ENCODE measurements around the gene CNNM1. TPM values are rescaled to one million over a fixed set of nuclear protein-coding genes. Genes with fewer than 3 reads are reported as not detected.

Gene CNNM1
- total RNA-seq, 4 donors from 2014 or later: 0.40 to 2.5 (median 0.87) TPM

DNA sequence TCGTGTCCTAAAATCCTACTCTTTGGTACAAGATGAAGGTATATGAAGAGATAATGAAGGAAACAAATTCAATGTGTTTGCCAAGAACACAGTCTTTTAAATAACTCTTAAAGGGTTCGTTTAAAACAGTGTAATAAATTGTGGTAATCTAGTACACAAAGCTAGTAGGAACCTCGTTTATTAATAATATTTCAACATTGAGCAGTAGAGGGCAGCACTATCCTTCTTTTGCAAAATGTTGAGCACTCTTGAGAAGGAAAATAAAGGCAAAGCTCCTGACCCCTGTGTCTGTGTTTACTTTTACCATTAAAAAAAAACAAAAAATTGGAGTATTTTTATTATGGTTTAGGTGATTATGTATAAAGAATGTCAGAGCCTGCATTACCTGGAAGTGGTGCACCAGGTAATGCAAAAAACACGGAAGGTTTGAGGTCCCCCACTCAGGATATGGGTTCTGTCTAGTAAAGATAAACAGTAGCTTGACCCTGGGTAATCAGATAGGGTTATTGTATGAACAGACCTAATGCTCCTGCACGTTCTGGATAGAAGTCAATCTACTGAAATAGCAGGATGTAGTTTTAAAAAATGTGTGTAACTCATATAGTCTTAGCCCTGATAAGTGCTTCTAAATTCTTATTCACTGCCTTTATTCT lies 107.0 kb downstream of the CNNM1 start:
- DNase-seq: no peak
- Histone ChIP-seq H3K27me3 (no peaks in the 10 kb centered on the region), H3K36me3 (no peaks in the 10 kb centered on the region), H3K4me1 (no peaks in the 10 kb centered on the region), H3K27ac (peak overlapping the region in 2 of 4 donors; percentile 9 to 58), H3K4me3 (no peak overlapping the region), H3K9me3 (no peaks in the 10 kb centered on the region)
- TF ChIP-seq, protein P1, sequence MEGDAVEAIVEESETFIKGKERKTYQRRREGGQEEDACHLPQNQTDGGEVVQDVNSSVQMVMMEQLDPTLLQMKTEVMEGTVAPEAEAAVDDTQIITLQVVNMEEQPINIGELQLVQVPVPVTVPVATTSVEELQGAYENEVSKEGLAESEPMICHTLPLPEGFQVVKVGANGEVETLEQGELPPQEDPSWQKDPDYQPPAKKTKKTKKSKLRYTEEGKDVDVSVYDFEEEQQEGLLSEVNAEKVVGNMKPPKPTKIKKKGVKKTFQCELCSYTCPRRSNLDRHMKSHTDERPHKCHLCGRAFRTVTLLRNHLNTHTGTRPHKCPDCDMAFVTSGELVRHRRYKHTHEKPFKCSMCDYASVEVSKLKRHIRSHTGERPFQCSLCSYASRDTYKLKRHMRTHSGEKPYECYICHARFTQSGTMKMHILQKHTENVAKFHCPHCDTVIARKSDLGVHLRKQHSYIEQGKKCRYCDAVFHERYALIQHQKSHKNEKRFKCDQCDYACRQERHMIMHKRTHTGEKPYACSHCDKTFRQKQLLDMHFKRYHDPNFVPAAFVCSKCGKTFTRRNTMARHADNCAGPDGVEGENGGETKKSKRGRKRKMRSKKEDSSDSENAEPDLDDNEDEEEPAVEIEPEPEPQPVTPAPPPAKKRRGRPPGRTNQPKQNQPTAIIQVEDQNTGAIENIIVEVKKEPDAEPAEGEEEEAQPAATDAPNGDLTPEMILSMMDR (IDR thresholded peaks at IDR 0.05): peak in 5 of 6 experiments; percentile 44 to 72 (median 68)
- TF ChIP-seq POLR2A (IDR thresholded peaks at IDR 0.05): no peak

DNA sequence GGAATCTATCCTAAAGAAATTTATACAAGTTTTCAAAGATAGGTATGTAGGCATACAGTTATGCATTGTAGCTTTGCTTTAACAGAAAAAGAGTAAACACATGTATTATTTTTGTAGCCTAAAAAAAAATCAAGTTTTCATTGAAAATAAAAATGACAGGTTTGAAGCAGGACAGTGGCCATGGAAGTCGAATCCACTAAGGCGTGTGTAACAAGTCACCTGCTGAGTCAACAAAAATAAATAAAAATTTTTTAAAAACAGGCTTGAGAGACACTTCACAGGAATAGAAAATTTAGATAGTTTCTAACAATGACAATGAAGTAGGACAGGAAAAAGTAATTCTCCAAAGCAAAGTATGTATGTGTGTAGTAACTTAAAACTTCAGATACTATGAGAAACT lies 109.7 kb downstream of the CNNM1 start:
- TF ChIP-seq, protein P1 (IDR thresholded peaks at IDR 0.05): no peak
- TF ChIP-seq POLR2A (IDR thresholded peaks at IDR 0.05): no peak
- no peak for DNase-seq
- Histone ChIP-seq H3K4me1 (no peaks in the 10 kb centered on the region), H3K9me3 (no peaks in the 10 kb centered on the region), H3K27me3 (no peaks in the 10 kb centered on the region), H3K27ac (no peak overlapping the region), H3K36me3 (no peaks in the 10 kb centered on the region), H3K4me3 (no peak overlapping the region)

DNA sequence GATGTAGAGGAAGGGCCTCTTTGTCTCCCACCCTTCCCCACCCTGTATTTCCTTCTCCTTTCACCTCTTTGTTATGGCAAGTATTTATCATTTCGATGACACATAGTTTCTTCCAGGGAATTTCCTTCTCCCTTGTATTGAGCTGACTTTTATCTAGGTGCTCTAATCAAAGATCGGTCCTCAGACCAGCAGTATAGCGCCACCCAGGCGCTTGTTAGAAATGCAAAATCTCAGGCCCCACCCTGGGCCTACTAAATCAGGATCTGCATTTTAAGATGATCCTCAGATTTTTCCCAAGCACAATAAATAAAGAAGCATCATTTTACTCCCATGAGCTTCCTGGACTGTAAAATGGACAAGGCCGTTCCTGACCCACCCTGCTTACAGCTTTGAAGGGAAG lies 113.2 kb downstream of the CNNM1 start:
- Histone ChIP-seq H3K9me3 (no peaks in the 10 kb centered on the region), H3K27me3 (no peaks in the 10 kb centered on the region), H3K4me1 (peaks cover 0 to 6% (median 0%) of the 10 kb centered on the region in 4 donors), H3K4me3 (no peak overlapping the region), H3K27ac (no peak overlapping the region), H3K36me3 (no peaks in the 10 kb centered on the region)
- no peak for TF ChIP-seq POLR2A (IDR thresholded peaks at IDR 0.05)
- TF ChIP-seq, protein P1 (IDR thresholded peaks at IDR 0.05): no peak
- no peak for DNase-seq

DNA sequence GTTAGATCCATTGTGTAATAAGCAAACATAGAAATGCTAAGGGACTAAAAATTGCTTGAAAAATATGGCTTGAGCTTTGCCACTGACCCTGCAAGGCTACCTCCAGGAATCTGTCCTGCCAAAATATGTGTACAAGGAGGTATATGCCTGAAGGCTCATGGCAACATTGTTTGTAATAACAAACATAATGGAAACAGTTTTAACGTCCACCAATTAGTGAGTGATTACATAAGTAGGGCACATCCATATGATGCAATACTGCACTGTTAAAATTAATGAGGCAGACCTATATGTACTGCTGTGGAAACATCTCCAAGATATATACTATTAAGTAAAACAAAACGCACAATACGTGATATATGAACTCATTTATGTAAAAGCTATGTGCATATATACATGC lies 114.3 kb downstream of the CNNM1 start:
- DNase-seq: no peak
- Histone ChIP-seq H3K4me3 (no peak overlapping the region), H3K27me3 (no peaks in the 10 kb centered on the region), H3K27ac (peak overlapping the region in 1 of 4 donors; percentile 59), H3K36me3 (no peaks in the 10 kb centered on the region), H3K9me3 (no peaks in the 10 kb centered on the region), H3K4me1 (peaks cover 0 to 6% (median 0%) of the 10 kb centered on the region in 4 donors)
- TF ChIP-seq, protein P1 (IDR thresholded peaks at IDR 0.05): no peak
- TF ChIP-seq POLR2A (IDR thresholded peaks at IDR 0.05): no peak

Other genes with a start within 250 kb of the CNNM1 start
- gene HPSE2, start 93.5 kb upstream of the CNNM1 start, total RNA-seq: 10 to 100 TPM in 2 of 4 donors, 1 to 10 TPM in 2; 3.0 to 15.7 (median 7.4) TPM
- 100 to 1,000 TPM in 2 of 4 donors, 10 to 100 TPM in 2; 78.4 to 141 (median 110) TPM for gene GOT1, start 101.3 kb downstream of the CNNM1 start, total RNA-seq
- gene NKX2-3, start 203.6 kb downstream of the CNNM1 start, total RNA-seq: 10 to 100 TPM in 2 of 4 donors, 1 to 10 TPM in 2; 4.9 to 19.0 (median 8.7) TPM